ENCODE measurements around the gene PTPRT.

- no peak for TF ChIP-seq CTCF (IDR thresholded peaks at IDR 0.05)
- no peak for TF ChIP-seq POLR2A (IDR thresholded peaks at IDR 0.05)
These were observed 87.3 kb downstream of the PTPRT start for GRCh38 chr20:43102394-43102793.

All from Peyer's patch (tissue), 4 donors.